H9 (cell line): ENCODE results near the gene AFDN. TPM values are rescaled to one million over a fixed set of nuclear protein-coding genes. Genes with fewer than 3 reads are reported as not detected.

Source experiments
- DNase-seq: peaks from one replicate; pipeline ENCODE4 v3.0.0-alpha.2; 2017
- H2AFZ ChIP-seq: one replicate; pipeline ENCODE4 v1.6.1; 2013; ENCODE audit warnings: mild to moderate bottlenecking, low read length, control low read depth, moderate library complexity
- H2AK5ac ChIP-seq: 2 replicates; pipeline ENCODE4 v1.6.1; 2013; ENCODE audit warnings: low read length, control low read depth, mixed read lengths; ENCODE audit not compliant: insufficient read length
- H2BK120ac ChIP-seq: one replicate; pipeline ENCODE4 v1.6.1; 2013; ENCODE audit warnings: low read depth, mild to moderate bottlenecking, low read length, control low read depth, inconsistent platforms; ENCODE audit not compliant: poor library complexity, severe bottlenecking
- H2BK12ac ChIP-seq: 2 replicates; pipeline ENCODE4 v1.6.1; 2013; ENCODE audit warnings: low read length, control low read depth, mixed read lengths, low read depth; ENCODE audit not compliant: insufficient read length
- H2BK15ac ChIP-seq: 2 replicates; pipeline ENCODE4 v1.6.1; 2013; ENCODE audit warnings: low read depth, low read length, control low read depth
- H2BK20ac ChIP-seq: one replicate; pipeline ENCODE4 v1.6.1; 2013; ENCODE audit warnings: low read depth, mild to moderate bottlenecking, low read length, control low read depth, inconsistent platforms; ENCODE audit not compliant: poor library complexity, severe bottlenecking
- H2BK5ac ChIP-seq: 2 replicates; pipeline ENCODE4 v1.6.1; 2013; ENCODE audit warnings: low read length, control low read depth, mixed read lengths; ENCODE audit not compliant: insufficient read length
- H3K14ac ChIP-seq: 2 replicates; pipeline ENCODE4 v1.6.1; 2013; ENCODE audit warnings: low read length, control low read depth; ENCODE audit not compliant: insufficient read depth
- H3K18ac ChIP-seq: 2 replicates; pipeline ENCODE4 v1.6.1; 2013; ENCODE audit warnings: low read depth, mild to moderate bottlenecking, mixed read lengths, low read length, control low read depth; ENCODE audit not compliant: insufficient read length
- H3K23ac ChIP-seq: 2 replicates; pipeline ENCODE4 v1.6.1; 2013; ENCODE audit warnings: low read length, control low read depth, mixed read lengths, low read depth; ENCODE audit not compliant: insufficient read length
- H3K23me2 ChIP-seq: 2 replicates; pipeline ENCODE4 v1.6.1; 2013; ENCODE audit warnings: low read depth, mild to moderate bottlenecking, mixed read lengths, low read length, control low read depth; ENCODE audit not compliant: insufficient read length, poor library complexity, severe bottlenecking
- H3K27ac ChIP-seq: 2 replicates; pipeline ENCODE4 v1.5.1; 2013; ENCODE audit warnings: low read length, control low read depth, mixed read lengths, low read depth; ENCODE audit not compliant: insufficient read length
- H3K27me3 ChIP-seq: 2 replicates; pipeline ENCODE4 v1.6.1; 2013; ENCODE audit warnings: low read length, control low read depth, inconsistent platforms; ENCODE audit not compliant: insufficient read depth
- H3K4ac ChIP-seq: 2 replicates; pipeline ENCODE4 v1.6.1; 2013; ENCODE audit warnings: low read depth, mild to moderate bottlenecking, control low read depth, inconsistent platforms, low read length, moderate library complexity
- H3K4me1 ChIP-seq: 2 replicates; pipeline ENCODE4 v1.6.1; 2013; ENCODE audit warnings: low read length, control low read depth, inconsistent platforms; ENCODE audit not compliant: insufficient read depth
- H3K4me2 ChIP-seq: 2 replicates; pipeline ENCODE4 v1.6.1; 2013; ENCODE audit warnings: low read length, control low read depth, mixed read lengths; ENCODE audit not compliant: insufficient read length, insufficient read depth
- H3K56ac ChIP-seq: 2 replicates; pipeline ENCODE4 v1.6.1; 2013; ENCODE audit warnings: low read depth, mild to moderate bottlenecking, mixed read lengths, low read length, control low read depth; ENCODE audit not compliant: insufficient read length
- H3K79me1 ChIP-seq: 2 replicates; pipeline ENCODE4 v1.6.1; 2013; ENCODE audit warnings: low read depth, mild to moderate bottlenecking, moderate library complexity, low read length, control low read depth, inconsistent platforms; ENCODE audit not compliant: insufficient read depth, poor library complexity, severe bottlenecking
- H3K79me2 ChIP-seq: 2 replicates; pipeline ENCODE4 v1.6.1; 2013; ENCODE audit warnings: low read length, control low read depth, inconsistent platforms; ENCODE audit not compliant: insufficient read depth
- H3K9ac ChIP-seq: 2 replicates; pipeline ENCODE4 v1.6.1; 2013; ENCODE audit warnings: low read length, control low read depth, mixed read lengths; ENCODE audit not compliant: insufficient read length; ENCODE audit errors: extremely low read depth
- H3K9me3 ChIP-seq: one replicate; pipeline ENCODE4 v1.6.1; 2013; ENCODE audit warnings: low read depth, low read length, inconsistent platforms; ENCODE audit not compliant: control insufficient read depth
- H3T11ph ChIP-seq: one replicate; pipeline ENCODE4 v1.6.1; 2013; ENCODE audit warnings: mild to moderate bottlenecking, low read length, control low read depth, inconsistent platforms
- H4K20me1 ChIP-seq: one replicate; pipeline ENCODE4 v1.6.1; 2013; ENCODE audit not compliant: control insufficient read depth, insufficient read length, insufficient read depth
- H4K5ac ChIP-seq: 2 replicates; pipeline ENCODE4 v1.6.1; 2013; ENCODE audit warnings: low read depth, mild to moderate bottlenecking, mixed read lengths, low read length, control low read depth; ENCODE audit not compliant: insufficient read length
- H4K8ac ChIP-seq: replicated peaks from 2 replicates; pipeline ENCODE4 v1.6.1; 2013; ENCODE audit warnings: low read length, control low read depth, mixed read lengths, low read depth; ENCODE audit not compliant: insufficient read length
- H4K91ac ChIP-seq: 2 replicates; pipeline ENCODE4 v1.6.1; 2013; ENCODE audit warnings: low read depth, mild to moderate bottlenecking, moderate library complexity, mixed read lengths, low read length, control low read depth; ENCODE audit not compliant: insufficient read length
- H3K27ac Mint-ChIP-seq, 3 experiments: 2 replicates in 2 of 3; 3 replicates in 1 of 3; pipeline ENCODE4 v1.8.0; 2020 to 2021; ENCODE audit warnings: mixed read lengths in 3 of 3, mild to moderate bottlenecking in 1 of 3, moderate library complexity in 1 of 3
- H3K27me3 Mint-ChIP-seq: 2 replicates; pipeline ENCODE4 v1.8.0; 2021; ENCODE audit warnings: low read depth, mild to moderate bottlenecking, moderate library complexity, mixed read lengths
- H3K36me3 Mint-ChIP-seq, 3 experiments: 2 replicates in 2 of 3; 3 replicates in 1 of 3; pipeline ENCODE4 v1.8.0; 2020 to 2021; ENCODE audit warnings: low read depth in 3 of 3, mixed read lengths in 3 of 3; ENCODE audit not compliant: insufficient read depth in 1 of 3
- H3K4me1 Mint-ChIP-seq, 2 experiments: 2 replicates each; pipeline ENCODE4 v1.8.0; 2020; ENCODE audit warnings: mixed read lengths in 2 of 2
- H3K4me3 Mint-ChIP-seq, 2 experiments: 2 replicates in 1 of 2; 3 replicates in 1 of 2; pipeline ENCODE4 v1.8.0; 2020 to 2021; ENCODE audit warnings: mild to moderate bottlenecking in 2 of 2, mixed read lengths in 2 of 2, moderate library complexity in 1 of 2
- H3K9me3 Mint-ChIP-seq, 2 experiments: 2 replicates in 1 of 2; 3 replicates in 1 of 2; pipeline ENCODE4 v1.8.0; 2020; ENCODE audit warnings: mild to moderate bottlenecking in 2 of 2, mixed read lengths in 2 of 2, moderate library complexity in 1 of 2
- CTCF ChIP-seq: fragments of 200-600 bp; sonication (generic); conservative IDR thresholded peaks from 3 replicates; pipeline ENCODE4 v1.8.0; 2021; ENCODE audit warnings: antibody characterized with exemption, mild to moderate bottlenecking
- WGBS: extraction: QIAGEN DNeasy Blood & Tissue Kit; methylation state at CpG from one replicate; pipeline ENCODE4 v1.1.7; 2013; ENCODE audit warnings: missing lambda C conversion rate, low lambda C conversion rate, mixed read lengths; ENCODE audit not compliant: insufficient read length; ENCODE audit errors: extremely low coverage; 5-methylcytosine and 5-hydroxymethylcytosine counted together
- total RNA-seq: library from RNA; stranded (reverse); gene quantifications from 2 replicates; pipeline ENCODE4 v1.2.1, GENCODE V29; 2021

Gene AFDN
- total RNA-seq, 1 experiment from 2014 or later, result 157 TPM

- no peak overlapping the region for H4K5ac ChIP-seq
- H2AK5ac ChIP-seq, result no peak overlapping the region
- Mint-ChIP-seq H3K4me3 (no peak overlapping the region), H3K36me3 (peaks cover 44 to 81% (median 80%) of the 10 kb centered on the region in 3 experiments; a peak in 6 of 7 replicates), H3K27ac (no peak overlapping the region), H3K27me3 (no peaks in the 10 kb centered on the region), H3K9me3 (no peaks in the 10 kb centered on the region), H3K4me1 (no peaks in the 10 kb centered on the region)
- H3K79me1 ChIP-seq, result no peaks in the 10 kb centered on the region
- no peaks in the 10 kb centered on the region for H4K20me1 ChIP-seq
- H2BK20ac ChIP-seq, result no peak overlapping the region
- no peak overlapping the region for H2BK120ac ChIP-seq
- no peaks in the 10 kb centered on the region for H3K79me2 ChIP-seq
- no peak for TF ChIP-seq CTCF
- no peak overlapping the region for H3K9ac ChIP-seq
- no peaks in the 10 kb centered on the region for H3K27me3 ChIP-seq
- no peak overlapping the region for H2BK15ac ChIP-seq
- no peak overlapping the region for H2AFZ ChIP-seq
- no peak overlapping the region for H2BK12ac ChIP-seq
- no peak overlapping the region for H3K14ac ChIP-seq
- H3K18ac ChIP-seq, result no peak overlapping the region
- H3K23ac ChIP-seq, result no peak overlapping the region
- H3K4ac ChIP-seq, result no peak overlapping the region
- H4K8ac ChIP-seq, result no peak overlapping the region
- DNase-seq, result no peak
- no peak overlapping the region for H2BK5ac ChIP-seq
- no peaks in the 10 kb centered on the region for H3K9me3 ChIP-seq
- no peak overlapping the region for H3K4me2 ChIP-seq
- no peak overlapping the region for H4K91ac ChIP-seq
- H3K23me2 ChIP-seq, result no peaks in the 10 kb centered on the region
- H3K56ac ChIP-seq, result no peak overlapping the region
- no peak overlapping the region for H3T11ph ChIP-seq
- no peaks in the 10 kb centered on the region for H3K4me1 ChIP-seq
- no CpG with 5 or more reads among the region's 1 CpG for WGBS
- H3K27ac ChIP-seq, result no peak overlapping the region
These were observed 121.0 kb downstream of the AFDN start for GRCh38 chr6:167947716-167948115.
